Small intestine (tissue), 7 donors: ENCODE data around the gene THAP12. TPM values are rescaled to one million over a fixed set of nuclear protein-coding genes. Genes with fewer than 3 reads are reported as not detected.

Source experiments
- DNase-seq, 2 donors: peaks; one replicate each; pipeline versions ENCODE4 v3.0.0 to v3.0.0-alpha.2; 2013
- FAIRE-seq: peaks from 2 replicates; lab custom pipeline; 2012; peaks lifted over from hg19 to GRCh38; lab: Jason Lieb, UNC
- H3K27ac ChIP-seq, 3 donors: one replicate each; pipeline ENCODE4 v1.5.1; 2013; ENCODE audit warnings: low read length in 2 of 3, mild to moderate bottlenecking in 2 of 3, control low read depth in 1 of 3, inconsistent platforms in 1 of 3, low read depth in 1 of 3, moderate library complexity in 1 of 3
- H3K27me3 ChIP-seq, 3 donors: one replicate each; pipeline ENCODE4 v1.6.1; 2013; ENCODE audit warnings: low read length in 3 of 3, inconsistent platforms in 1 of 3; ENCODE audit not compliant: control insufficient read depth in 3 of 3, insufficient read depth in 3 of 3
- H3K36me3 ChIP-seq, 3 donors: one replicate each; pipeline ENCODE4 v1.6.1; 2013; ENCODE audit warnings: low read length in 3 of 3, inconsistent platforms in 1 of 3, low read depth in 1 of 3, mild to moderate bottlenecking in 1 of 3, moderate library complexity in 1 of 3; ENCODE audit not compliant: control insufficient read depth in 3 of 3, insufficient read depth in 2 of 3
- H3K4me1 ChIP-seq, 3 donors: one replicate each; pipeline ENCODE4 v1.6.1; 2013; ENCODE audit warnings: low read length in 2 of 3, inconsistent platforms in 1 of 3, low read depth in 1 of 3, mild to moderate bottlenecking in 1 of 3, moderate library complexity in 1 of 3; ENCODE audit not compliant: control insufficient read depth in 3 of 3, insufficient read depth in 2 of 3
- H3K4me3 ChIP-seq, 3 donors: one replicate each; pipeline ENCODE4 v1.5.1; 2013; ENCODE audit warnings: low read length in 3 of 3, control low read depth in 1 of 3, inconsistent platforms in 1 of 3, low read depth in 1 of 3, mild to moderate bottlenecking in 1 of 3, moderate library complexity in 1 of 3
- H3K9me3 ChIP-seq, 2 donors: one replicate each; pipeline ENCODE4 v1.6.1; 2013; ENCODE audit warnings: low read depth in 1 of 2, low read length in 1 of 2; ENCODE audit not compliant: control insufficient read depth in 2 of 2, insufficient read depth in 1 of 2
- WGBS, 3 donors: extraction: QIAGEN DNeasy Blood & Tissue Kit; methylation state at CpG; one replicate each; pipeline ENCODE4 v1.1.7; 2013; 5-methylcytosine and 5-hydroxymethylcytosine counted together
- polyA plus RNA-seq, 4 donors: library from polyadenylated mRNA; stranded (reverse) in 3 of 4; unstranded in 1 of 4; fragments of 200-250 nt in 3 of 4; fragments of 120-200 nt in 1 of 4; gene quantifications; one replicate each; pipeline versions ENCODE4 v1.2.1 to v1.2.3, GENCODE V29; 2013
- donor health status: healthy with polysubstance abuse.
- donor health status: control.
- donor health status: control.
- donor health status: Bipolar disorder and iron deficiency.
- donor health status: healthy.

The THAP12 gene
- polyA plus RNA-seq, 4 donors: 24.3 to 45.2 (median 28.9) TPM

DNA sequence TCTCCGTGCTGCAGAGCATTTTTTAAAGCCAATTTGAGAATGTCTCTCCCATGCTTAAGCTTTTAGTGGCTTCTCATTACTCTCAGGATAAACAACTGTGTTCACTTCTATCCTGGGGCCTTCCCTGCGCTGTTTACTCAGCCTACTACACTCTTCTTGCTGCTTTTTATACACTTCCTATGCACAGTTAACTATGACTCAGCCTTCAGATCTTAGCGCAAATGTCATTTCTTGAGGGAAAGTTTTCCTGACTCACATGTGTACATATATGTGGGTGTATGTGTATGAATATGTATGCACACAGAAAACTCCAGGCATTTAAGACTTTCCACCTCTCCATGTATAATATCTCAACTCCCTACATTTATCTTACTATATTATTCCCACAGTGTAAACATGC is 9.8 kb downstream of the THAP12 start:
- no peak overlapping the region for H3K27ac ChIP-seq
- DNase-seq (no peak), FAIRE-seq (no peak)

GRCh38 chr11:76369406-76369805 is 11.5 kb downstream of the THAP12 start:
- Histone ChIP-seq H3K27me3 (no peaks in the 10 kb centered on the region), H3K9me3 (no peaks in the 10 kb centered on the region), H3K36me3 (peaks cover 0 to 3% (median 0%) of the 10 kb centered on the region in 3 donors), H3K27ac (no peak overlapping the region), H3K4me3 (no peak overlapping the region), H3K4me1 (peaks cover 0 to 3% (median 0%) of the 10 kb centered on the region in 3 donors)
- DNase-seq (peak in 1 of 2 donors; percentile 36), FAIRE-seq (no peak)
- 19 to 74% (median 35%) methylated on average over 6 of the region's 6 CpGs for WGBS, 3 donors

More for the DNA sequence above, 9.8 kb downstream of the THAP12 start:
- H3K9me3 ChIP-seq: no peaks in the 10 kb centered on the region
- H3K36me3 ChIP-seq: no peaks in the 10 kb centered on the region
- peaks cover 0 to 3% (median 0%) of the 10 kb centered on the region in 3 donors for H3K4me1 ChIP-seq
- no peaks in the 10 kb centered on the region for H3K27me3 ChIP-seq
- no peak overlapping the region for H3K4me3 ChIP-seq
- 25 to 39% (median 26%) methylated on average over 3 of the region's 3 CpGs for WGBS, 3 donors

- Histone ChIP-seq H3K9me3 (no peaks in the 10 kb centered on the region), H3K27ac (no peak overlapping the region), H3K4me1 (peaks cover 0 to 3% (median 0%) of the 10 kb centered on the region in 3 donors), H3K27me3 (no peaks in the 10 kb centered on the region), H3K36me3 (peaks cover 0 to 6% (median 0%) of the 10 kb centered on the region in 3 donors), H3K4me3 (no peak overlapping the region)
- WGBS, 3 donors: 12 to 69% (median 36%) methylated on average over 1 of the region's 1 CpG
- FAIRE-seq (no peak), DNase-seq (no peak)
Observed at GRCh38 chr11:76368490-76368889, 12.4 kb downstream of the THAP12 start.

DNA sequence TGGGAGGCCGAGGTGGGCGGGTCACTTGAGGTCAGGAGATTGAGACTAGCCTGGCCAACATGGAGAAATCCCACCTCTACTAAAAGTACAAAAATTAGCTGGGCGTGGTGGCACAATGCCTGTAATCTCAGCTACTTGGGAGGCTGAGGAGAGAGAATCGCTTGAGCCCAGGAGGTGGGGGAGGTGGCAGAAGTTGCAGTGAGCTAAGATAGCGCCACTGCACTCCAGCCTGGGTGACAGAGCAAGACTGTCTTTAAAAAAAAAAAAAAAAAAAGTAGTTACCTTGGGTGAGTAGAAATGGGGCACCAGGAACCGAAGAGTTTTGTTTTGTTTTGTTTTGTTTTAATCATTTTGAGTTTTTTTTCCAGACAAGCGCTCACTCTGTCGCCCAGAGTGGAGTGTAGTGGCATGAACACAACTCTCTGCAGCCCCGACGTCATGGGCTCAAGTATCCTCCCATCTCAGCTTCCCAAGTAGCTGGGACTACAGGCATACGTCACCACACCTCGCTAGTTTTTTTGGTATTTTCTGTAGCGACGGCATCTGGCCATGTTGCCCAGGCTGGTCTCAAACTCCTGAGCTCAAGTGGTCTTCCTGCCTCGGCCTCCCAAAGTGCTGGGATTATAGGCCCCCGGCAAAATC is 15.8 kb downstream of the THAP12 start:
- DNase-seq: no peak
- Histone ChIP-seq H3K9me3 (no peaks in the 10 kb centered on the region), H3K27me3 (no peaks in the 10 kb centered on the region), H3K4me3 (no peak overlapping the region), H3K36me3 (peaks cover 0 to 9% (median 0%) of the 10 kb centered on the region in 3 donors), H3K4me1 (peaks cover 0 to 3% (median 0%) of the 10 kb centered on the region in 3 donors), H3K27ac (no peak overlapping the region)
- 92 to 94% (median 94%) methylated on average over 16 of the region's 16 CpGs for WGBS, 3 donors
- FAIRE-seq: no peak

DNA sequence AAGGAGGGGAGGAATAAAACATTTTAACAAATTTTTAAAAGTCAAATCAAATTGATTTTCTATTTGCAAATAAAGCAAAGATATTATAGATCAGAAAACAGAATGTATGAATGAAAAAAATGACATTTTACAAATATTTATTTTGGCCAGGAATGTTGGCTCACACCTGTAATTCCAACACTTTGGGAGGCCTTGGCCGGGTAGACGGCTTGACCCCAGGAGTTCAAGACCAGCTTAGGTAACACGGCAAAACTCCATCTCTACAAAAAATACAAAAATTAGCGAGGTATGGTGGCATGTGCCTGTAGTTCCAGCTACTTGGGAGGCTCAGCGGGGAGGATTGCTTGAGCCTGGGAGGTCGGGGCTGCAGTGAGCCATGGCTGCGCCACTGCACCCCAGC is 18.2 kb downstream of the THAP12 start:
- DNase-seq (no peak), FAIRE-seq (no peak)
- Histone ChIP-seq H3K27me3 (no peaks in the 10 kb centered on the region), H3K4me1 (no peaks in the 10 kb centered on the region), H3K27ac (no peak overlapping the region), H3K36me3 (peaks cover 0 to 15% (median 3%) of the 10 kb centered on the region in 3 donors), H3K4me3 (no peak overlapping the region), H3K9me3 (no peaks in the 10 kb centered on the region)
- 94 to 96% (median 95%) methylated on average over 7 of the region's 7 CpGs for WGBS, 3 donors

DNA sequence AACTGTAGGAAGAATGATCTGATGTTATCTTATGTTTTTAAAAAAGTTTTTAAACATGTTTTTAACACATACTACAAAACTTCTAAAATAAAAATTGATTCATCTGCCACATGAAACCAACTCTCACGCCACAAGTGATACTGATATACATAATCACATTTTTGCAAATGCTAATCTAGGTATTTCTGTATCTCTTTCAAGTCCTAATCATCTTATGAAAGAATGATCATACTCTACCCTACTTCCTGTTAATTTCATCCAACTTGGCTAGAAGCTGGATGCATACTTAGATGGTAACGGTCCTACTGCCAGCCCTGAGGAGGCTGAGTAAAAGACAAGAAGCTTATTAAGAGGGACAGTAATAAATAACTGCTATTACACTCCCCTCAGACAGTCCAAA is 19.2 kb downstream of the THAP12 start:
- Histone ChIP-seq H3K27me3 (no peaks in the 10 kb centered on the region), H3K4me1 (no peaks in the 10 kb centered on the region), H3K27ac (no peak overlapping the region), H3K9me3 (no peaks in the 10 kb centered on the region), H3K36me3 (peaks cover 0 to 15% (median 3%) of the 10 kb centered on the region in 3 donors), H3K4me3 (no peak overlapping the region)
- FAIRE-seq: no peak
- DNase-seq: no peak
- WGBS, 3 donors: 75 to 88% (median 83%) methylated on average over 2 of the region's 2 CpGs

DNA sequence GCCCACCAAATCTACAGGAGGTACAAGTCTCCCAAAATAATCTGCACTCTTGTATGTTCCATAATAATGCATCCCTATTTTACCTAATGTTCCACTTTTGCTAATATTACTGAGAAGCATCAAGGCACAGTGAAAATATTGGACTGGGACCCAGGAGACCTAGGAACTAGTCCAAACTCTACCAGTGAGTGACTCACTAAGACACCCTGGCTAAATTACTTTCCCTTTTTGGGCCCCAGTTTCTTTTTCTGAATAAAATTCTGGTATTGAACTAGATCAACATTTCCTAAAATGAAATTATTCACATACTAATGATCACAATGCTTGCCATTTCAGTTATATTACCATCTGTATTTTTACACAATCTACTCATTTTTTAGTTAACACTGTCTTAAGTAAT is 19.6 kb downstream of the THAP12 start:
- no peak overlapping the region for H3K27ac ChIP-seq
- no peaks in the 10 kb centered on the region for H3K9me3 ChIP-seq
- H3K4me3 ChIP-seq: no peak overlapping the region
- FAIRE-seq: no peak
- no peaks in the 10 kb centered on the region for H3K27me3 ChIP-seq
- H3K4me1 ChIP-seq: no peaks in the 10 kb centered on the region
- peaks cover 0 to 15% (median 3%) of the 10 kb centered on the region in 3 donors for H3K36me3 ChIP-seq
- no peak for DNase-seq

DNA sequence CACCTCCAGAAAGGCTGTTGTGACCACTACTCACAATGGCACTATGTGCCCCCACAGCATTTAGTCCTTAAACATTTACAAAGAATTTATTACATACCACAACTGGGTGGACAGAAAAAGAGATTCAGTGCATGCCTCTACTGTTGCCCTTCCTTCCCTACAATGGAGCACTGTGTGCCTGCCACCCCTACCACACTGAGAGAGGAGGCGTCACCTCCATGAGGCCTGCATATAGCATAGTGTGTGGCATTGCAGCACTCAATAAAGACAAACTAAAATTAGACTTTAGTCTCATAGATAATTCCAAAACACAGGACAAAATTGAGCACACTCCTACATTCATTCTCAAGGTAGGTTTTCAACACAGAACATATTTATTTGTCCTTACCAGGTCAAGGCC is 25.8 kb downstream of the THAP12 start:
- Histone ChIP-seq H3K4me3 (no peak overlapping the region), H3K27ac (no peak overlapping the region), H3K4me1 (no peaks in the 10 kb centered on the region), H3K27me3 (no peaks in the 10 kb centered on the region), H3K9me3 (peaks cover 0 to 20% of the 10 kb centered on the region in 2 donors), H3K36me3 (peaks cover 5 to 23% (median 13%) of the 10 kb centered on the region in 3 donors)
- WGBS, 3 donors: 97 to 100% (median 100%) methylated on average over 1 of the region's 1 CpG
- no peak for FAIRE-seq
- no peak for DNase-seq

DNA sequence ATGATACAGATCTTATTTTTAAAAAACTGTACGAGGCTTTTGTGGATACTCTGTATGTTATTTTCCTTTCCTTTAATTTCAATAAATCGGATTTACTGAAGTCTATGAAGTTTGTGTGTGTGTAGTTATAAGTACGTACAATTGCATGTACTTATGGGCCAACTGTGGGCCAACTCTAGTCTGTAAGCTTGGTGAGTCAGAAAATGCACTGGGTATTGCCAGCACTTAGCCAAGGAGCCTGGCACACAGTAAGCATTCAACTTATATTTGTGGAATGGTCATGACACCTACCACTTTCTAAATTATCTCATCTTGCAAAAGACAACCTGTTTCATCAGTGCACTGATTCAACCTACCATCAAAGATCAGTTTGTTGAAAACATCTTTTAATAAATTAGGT is 32.6 kb downstream of the THAP12 start:
- no peaks in the 10 kb centered on the region for H3K4me1 ChIP-seq
- H3K36me3 ChIP-seq: peaks cover 0 to 7% (median 3%) of the 10 kb centered on the region in 3 donors
- H3K4me3 ChIP-seq: no peak overlapping the region
- H3K9me3 ChIP-seq: no peaks in the 10 kb centered on the region
- no peak for DNase-seq
- H3K27me3 ChIP-seq: no peaks in the 10 kb centered on the region
- 84 to 94% (median 93%) methylated on average over 3 of the region's 3 CpGs for WGBS, 3 donors
- H3K27ac ChIP-seq: no peak overlapping the region
- FAIRE-seq: no peak
